Fibroblast of skin of scalp (primary cell): ENCODE results near the gene CCRL2.
"Not testable (repeated sequence)": the region's sequence is repeated elsewhere in the genome, so short reads cannot be mapped to it uniquely, and the experiment has no call there.

Source experiments
- DNase-seq: peaks from one replicate; pipeline ENCODE4 v3.0.0-alpha.2; 2013

CCRL2 gene

DNA sequence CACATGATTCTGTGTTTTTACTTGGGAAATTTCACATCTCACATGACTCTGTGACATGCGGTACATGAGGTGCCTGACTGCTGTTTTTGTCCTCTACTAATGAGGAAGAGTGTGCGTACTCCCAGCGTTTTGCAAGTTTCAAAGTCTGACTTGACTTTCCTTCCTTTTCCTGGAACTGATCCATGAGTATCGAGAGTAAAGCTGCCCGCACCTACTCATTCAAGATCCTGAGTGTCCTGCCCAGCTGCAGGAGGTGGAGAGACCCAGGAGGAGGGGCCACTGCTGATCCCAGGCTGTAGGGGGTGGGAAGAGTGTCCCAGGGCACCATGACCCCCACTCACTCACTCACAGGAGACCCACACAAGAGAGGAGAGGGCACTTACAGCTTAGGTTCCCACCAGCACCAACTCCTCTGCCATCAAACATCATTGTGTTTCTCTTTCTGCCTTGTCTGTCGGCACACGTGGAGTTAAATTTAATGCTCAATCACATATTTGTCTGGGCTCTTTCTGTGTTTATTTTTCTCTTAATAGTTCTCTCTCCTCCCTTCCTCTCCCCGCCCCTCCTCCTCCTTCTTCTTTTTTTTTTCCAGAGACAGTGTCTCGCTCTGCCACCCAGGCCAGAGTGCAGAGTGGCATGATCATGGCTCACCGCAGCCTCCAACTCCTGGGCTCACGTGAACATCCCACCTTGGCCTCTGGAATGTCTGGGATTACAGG lies 1.6 kb upstream of the CCRL2 start:
- no peak for DNase-seq

DNA sequence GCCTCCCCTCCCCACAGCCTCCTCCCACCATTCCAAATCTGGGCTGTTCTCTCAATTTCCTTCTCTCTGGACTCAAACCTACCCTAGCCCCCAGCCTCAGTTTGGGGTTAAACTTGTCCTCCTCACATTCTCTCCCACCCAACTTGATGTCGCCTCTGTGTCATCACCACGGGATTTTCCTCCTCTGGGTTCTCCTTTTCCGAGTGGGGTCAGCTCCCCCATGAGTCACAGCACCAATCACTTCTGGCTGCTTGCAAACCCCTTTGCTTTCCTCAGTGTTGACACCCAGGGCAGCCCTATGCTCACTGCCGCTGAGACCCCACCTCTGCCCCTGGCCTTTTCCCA lies 644 bp upstream of the CCRL2 start:
- DNase-seq = no peak

DNA sequence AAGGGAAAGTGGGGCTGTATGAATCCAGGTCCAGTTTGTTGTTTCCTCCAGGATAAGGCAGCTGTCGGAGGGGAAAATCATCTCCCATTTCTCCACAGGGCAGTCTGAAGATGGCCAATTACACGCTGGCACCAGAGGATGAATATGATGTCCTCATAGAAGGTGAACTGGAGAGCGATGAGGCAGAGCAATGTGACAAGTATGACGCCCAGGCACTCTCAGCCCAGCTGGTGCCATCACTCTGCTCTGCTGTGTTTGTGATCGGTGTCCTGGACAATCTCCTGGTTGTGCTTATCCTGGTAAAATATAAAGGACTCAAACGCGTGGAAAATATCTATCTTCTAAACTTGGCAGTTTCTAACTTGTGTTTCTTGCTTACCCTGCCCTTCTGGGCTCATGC lies 911 bp downstream of the CCRL2 start:
- DNase-seq = no peak

DNA sequence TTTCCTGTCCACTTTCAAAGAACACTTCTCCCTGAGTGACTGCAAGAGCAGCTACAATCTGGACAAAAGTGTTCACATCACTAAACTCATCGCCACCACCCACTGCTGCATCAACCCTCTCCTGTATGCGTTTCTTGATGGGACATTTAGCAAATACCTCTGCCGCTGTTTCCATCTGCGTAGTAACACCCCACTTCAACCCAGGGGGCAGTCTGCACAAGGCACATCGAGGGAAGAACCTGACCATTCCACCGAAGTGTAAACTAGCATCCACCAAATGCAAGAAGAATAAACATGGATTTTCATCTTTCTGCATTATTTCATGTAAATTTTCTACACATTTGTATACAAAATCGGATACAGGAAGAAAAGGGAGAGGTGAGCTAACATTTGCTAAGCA lies 1.8 kb downstream of the CCRL2 start:
- DNase-seq = no peak

DNA sequence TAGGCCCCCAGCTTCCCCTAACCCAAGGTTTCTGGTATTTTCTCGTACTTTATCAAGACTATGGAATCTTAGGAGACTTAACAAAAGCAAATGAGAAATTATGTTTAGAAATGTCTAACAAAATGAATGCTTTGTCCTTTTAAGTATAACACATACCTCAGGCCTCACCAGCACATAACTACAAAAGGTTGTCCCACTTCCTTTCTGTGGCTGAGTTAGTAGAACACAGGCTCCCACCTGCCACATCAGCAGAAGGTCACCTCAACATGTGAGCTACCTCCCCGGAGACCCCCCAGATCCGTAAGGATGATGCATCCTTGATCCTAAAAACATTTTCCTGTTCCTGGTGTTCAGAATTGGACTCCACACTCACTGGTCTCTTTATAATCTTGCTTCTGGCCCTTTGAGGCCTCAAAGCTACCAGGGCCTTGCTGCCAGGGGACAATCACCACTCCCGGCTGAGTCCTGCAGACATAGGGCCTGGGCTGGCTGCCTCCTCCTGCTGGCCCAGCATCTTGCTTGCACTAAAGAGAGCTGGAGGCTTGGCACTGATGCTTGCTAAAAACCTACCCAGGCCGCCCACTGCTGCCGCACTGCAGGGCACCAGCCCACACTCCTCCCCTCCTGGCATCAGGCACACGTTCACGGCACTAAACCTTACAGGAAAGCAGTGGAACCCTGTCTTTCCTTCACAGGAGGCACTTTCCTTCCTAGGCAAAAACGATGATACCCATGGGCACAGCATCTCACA lies 2.9 kb downstream of the CCRL2 start:
- DNase-seq = no peak

DNA sequence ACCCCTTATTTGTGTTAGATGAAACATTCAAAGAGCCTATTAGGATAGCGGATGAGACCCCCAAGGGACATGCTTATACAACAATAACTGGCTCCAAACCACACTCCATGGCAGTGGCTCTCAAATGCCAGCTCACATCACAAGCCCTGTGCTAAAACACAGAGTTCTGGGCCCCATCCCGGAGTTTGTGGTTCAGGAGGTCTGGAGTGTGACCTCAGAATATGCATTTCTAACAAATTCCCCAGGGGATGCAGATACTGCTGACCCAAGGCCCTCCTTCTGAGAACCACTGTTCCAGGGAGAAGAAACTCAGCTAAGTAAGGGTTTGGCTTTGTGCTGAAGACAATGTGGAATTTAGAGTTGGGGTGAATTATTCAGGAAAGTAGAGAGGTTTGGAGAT lies 3.6 kb downstream of the CCRL2 start:
- peak; percentile 27 for DNase-seq

DNA sequence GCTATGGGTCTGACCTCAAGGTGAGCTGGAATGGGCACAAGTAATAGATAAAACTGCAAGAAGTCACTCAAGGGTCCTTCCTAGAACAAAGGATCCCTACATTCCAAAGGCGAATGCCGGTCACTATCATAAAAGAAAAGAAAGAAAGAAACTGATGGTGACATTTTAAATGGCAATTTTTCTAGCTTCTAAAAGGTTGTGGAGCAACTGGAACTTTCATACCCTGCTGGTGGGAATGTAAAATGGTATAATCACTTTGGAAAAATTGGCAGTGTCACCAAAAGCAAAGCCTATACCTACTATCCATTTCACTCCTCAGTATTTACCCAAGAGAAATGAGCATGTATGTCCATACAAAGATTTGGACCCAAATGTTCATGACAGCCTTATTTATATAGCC lies 4.2 kb downstream of the CCRL2 start:
- DNase-seq = no peak

DNA sequence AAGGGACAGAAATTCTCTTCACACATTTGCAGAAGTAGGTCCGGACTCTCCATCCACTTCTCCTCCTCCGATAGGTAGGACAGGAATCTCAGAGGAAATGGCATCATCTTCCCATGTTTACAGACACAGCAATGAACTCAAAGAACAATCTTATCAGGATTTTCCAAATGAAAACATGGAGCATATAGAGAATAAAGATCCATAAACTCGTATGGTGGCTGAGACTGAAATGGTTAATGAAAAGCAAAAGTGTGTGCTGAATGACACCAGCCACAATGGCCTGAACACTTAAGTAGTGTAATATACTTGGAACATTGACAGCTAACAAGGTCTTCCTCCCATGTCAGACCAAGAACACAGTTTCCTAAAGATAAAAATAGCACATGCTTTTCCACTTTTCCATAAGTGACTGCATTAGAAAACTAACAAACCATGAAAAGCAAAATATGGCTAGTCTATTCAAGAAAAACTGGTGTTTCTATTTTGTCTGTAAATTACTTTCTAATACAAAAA lies 5.8 kb downstream of the CCRL2 start:
- DNase-seq = no peak

DNA sequence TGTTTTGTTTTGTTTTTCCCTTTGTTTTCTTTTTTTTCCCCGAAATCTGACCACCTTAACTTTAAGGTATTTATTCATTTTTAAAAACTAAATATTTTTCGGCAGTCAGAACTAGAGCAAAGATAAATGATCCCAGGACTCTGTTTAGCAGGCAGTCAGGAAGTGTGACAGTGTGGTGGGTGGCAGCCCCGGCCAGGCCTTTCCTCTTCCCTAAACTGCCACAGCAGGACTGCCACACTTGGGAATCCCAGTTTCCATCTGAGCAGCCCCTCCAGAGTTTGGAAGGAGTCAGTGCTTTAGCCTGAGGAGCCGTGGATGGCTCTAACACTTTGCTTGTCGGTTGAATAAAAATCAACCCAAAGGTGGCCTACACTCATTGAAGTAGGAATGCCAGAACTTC lies 6.9 kb downstream of the CCRL2 start:
- DNase-seq = no peak

DNA sequence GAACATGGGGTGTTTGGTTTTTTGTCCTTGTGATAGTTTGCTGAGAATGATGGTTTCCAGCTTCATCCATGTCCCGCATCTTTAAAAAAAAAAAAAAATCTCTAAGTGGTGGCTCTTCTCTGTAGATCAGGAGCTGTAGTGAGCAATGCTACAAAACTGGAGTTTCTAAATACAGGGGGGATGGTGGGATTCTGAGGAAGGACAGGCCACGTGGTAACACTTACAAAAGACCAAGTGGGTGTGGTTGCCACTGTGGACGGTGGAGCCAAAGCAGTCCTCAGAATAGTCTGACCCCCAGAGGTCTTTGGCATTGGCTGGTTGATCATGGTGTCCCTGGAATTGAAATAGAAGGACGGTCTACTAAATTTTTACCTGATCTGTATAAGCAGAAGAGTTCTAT lies 7.7 kb downstream of the CCRL2 start:
- no peak for DNase-seq

DNA sequence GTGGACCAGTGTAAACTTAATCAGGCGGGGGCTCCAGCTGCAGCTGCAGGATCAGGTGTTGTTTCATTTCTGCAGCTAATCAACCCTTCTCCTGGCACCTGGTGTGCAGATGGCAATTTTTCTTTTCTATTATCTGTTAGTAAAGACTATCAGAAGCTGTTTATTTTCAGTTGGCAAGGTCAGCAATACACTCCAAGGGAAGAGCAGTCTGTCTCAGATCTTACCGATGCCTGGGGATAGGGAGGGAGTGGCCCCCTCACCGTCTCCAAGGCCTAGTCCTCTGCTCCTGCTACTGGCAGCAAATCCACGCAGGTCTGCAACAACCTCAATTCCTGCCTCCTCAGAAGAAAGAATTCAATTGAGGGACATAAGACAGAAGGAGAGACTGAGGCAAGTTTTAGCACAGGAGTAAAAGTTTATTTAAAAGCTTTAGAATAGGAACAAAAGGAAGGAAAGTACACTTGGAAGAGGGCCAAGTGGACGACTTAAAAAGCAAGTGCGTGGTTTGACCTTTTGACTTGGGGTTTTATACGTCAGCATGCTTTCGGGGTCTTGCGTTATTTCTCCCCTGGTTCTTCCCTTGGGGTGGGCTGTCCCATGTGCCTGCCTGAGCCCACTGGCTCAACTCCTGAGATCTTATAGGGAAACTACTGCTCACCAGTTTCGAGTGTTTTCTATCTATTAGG lies 9.2 kb downstream of the CCRL2 start:
- DNase-seq = no peak

DNA sequence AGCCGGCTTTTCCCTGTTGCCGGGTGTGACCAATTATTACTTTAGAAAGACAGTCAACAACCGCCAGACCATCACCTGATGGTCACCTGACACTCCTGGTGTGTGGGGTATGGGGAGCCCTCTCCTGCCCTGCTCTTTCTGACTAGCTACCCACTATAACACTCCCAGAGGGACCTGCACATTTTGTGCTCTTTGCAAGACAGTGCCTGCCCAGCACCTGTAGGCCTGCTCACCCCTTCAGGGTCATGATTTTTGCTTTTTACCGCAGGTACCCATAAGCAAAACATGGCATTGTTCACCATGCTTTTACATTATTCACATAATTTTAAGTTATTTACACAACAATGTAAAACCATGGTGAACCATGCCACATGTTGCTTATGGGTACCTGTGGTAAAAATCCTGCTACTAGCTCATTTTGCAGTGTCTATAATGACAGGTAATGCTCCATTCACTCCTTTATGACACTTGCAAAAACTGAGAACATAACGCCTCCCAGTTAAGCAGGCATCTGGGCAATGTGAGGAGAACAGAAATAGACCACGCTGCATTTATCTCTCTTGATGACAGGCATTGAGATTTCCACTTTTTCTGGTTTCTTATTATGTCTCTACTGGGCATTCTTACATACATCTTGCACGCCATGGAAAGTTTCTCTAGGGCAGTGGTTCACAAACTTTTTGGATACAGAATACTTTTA lies 9.9 kb downstream of the CCRL2 start:
- no peak for DNase-seq

DNA sequence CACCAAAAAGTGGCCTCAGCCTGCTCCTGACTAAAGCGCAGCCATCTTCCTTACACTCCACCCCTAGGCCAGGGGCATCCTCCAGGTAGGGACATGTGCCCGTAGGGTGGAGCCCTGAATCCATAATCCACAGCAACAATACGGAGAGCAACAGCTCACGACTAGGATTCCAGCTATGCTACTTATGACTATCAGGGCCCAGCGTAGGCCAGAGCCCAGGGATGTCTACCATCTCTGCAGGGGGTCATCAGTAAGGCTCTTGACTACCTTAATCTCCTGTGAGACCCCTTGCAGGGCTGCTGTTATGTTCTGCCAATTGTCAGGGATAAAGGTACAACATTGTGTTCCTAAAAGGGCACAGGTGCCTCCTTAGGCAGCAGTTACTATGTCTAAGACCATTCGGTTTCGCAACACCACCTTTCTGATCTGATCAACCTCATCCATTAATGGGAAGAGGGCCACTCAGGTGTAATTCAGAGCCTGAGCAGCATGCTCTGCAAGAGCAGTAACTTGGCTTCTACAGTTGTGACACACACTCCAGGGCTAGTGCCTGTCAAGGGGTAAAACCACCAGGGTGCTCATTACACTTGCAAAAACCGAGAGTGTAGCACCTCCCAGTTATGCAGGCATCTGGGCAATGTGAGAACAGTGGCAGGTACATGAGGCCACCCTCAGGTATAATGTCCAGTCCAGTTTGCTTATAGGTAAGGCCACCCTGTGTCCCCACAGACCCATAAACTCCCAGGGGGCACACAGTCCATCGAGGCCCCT lies 11.0 kb downstream of the CCRL2 start:
- DNase-seq = no peak

DNA sequence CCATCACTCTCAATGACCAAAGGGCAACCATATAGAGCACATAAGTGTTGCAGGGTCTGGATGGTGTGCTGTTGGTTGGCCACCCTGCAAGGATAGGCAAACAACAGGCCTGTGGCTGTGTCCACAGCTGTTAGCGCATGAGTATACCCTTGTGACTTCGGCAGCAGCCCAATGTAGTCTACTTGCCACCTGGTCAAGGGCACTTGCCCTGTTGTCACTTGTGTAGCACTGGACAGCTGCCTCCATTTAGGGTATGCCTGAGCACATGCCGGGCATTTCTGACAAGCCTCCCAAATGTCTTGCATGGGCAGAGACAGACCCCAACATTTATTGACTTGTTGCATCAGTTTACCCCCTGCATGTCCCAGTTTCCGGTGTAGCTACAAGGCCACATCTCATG lies 12.8 kb downstream of the CCRL2 start:
- no peak for DNase-seq

DNA sequence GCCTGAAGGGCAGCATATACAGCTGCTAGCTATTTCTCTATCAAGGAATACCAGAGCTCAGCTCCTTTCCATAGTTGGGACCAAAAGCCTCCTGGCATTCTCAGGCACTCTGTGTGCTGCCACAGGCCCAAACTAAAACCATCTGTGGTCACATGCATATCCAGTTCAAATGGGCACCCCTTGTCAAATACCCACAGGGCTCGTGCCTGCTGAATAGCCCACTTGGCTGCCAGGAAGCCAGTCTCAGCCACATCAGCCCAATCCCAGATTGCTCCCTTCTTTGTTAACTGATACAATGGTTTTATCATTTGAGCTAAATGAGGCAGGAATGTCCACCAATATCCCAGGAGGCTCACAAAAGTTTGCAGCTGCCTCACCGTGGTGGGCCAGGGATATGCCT lies 13.9 kb downstream of the CCRL2 start:
- DNase-seq = no peak

DNA sequence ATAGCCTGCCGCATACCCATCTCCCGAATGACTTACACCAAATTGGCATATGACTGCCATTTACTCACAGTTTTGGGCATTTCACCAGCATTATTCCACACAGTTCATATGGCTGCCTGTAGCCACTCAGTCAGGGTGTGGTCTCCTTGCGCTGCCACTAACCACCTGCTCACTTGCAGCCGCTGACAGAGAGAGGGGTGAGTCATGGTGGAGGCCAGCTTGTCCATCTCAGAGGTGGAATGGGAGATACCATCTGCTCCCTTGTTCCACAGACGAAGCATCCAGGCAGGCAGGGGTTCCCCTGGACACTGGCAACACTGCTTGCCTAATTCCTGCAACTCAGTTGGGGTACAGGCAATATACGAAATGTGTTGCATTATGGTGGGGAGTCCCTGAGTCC lies 15.6 kb downstream of the CCRL2 start:
- DNase-seq = no peak

DNA sequence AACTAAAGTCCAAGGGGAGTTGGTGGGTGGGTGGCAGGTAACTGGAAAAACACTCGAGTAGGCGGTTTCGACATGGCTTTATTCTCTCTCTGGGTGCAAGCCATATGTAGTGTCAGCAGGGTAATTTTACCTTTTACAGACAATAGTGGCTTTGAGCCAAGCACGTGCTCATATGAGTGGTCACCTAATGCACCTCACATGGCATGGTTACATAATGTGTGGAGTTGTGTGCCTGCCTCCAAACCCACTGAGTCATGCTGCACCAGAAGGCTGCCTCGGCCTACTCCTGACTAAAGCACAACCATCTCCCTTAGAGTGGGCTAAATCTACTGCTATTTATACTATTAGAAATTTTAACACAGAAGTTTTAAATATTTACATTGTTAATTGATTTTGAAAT lies 16.5 kb downstream of the CCRL2 start:
- DNase-seq = no peak

DNA sequence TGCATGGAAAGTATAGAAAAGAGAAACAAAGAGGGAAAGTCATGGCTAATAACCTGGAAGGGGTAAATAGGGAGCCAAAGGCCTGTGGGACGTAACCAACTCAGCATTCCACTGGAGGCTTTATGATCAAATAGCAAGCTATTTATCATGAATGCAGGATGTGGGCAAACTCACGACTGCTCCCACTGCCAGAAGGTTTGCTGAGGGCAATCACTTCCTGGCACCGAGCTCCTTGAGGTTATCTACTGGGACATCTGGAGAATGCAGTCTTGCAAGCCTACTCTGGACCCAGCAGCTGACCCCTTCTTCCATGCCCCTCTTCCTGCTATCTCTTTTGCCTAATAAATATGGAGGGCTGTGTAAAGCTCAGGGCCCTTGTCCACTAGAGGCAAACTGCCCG lies 19.4 kb downstream of the CCRL2 start:
- DNase-seq = not testable (repeated sequence)

DNA sequence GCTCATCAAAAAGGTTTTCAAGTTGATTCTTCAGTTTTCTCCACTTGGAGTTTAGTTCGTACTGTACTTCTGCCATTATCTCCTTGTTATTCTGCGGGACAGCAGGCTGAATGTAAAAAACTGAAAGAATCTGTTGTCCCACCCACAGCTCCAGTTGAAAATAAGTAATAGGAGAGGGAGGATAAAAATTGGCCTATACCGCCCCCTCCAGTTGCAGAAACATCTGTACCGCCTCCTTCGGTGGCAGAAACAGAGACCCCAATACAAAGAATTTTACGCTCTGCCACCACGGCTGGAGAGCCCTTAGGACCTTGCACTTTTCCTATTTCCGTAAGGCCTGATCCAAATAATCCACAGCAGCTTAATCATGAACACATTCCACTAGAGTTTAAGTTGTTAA lies 20.3 kb downstream of the CCRL2 start:
- not testable (repeated sequence) for DNase-seq

DNA sequence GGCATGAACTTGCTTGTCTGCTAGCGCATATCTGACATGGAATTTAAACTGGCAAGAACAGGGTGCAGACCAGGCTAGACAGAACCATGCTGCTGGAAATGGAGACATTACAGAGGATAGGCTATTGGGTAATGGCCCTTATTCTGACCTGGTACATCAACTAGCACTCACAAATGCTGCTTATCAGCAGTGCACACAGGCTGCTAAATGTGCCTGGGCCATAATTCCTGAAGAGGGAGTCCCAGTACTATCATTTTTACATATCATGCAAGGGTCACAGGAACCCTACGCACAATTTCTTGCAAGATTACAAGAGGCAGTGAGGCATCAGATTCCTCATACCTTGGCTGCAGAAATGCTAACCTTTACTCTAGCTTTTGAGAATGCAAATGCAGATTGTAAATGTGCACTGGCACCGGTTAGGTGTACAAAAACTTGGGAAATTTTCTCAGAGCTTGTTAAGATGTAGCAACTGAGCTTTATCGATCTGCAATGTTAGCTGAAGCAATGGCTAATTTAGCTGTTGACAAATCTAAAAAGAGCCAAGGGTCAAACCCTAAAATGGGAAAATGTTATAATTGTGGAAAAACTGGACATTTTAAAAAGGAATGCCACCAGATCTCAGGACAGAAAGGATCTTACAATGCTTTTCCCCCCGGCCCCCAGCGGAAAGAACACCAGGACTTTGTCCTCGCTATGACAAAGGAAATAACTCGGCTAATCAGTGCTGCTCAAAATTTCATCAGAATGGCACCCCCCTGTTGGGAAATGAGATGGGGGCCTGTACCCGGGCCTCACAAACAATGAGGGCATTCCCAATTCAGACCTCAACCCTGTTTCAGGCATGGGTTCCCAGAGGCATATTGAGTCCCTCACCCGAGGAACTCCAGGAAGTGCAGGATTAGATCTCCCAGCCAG lies 21.1 kb downstream of the CCRL2 start:
- no peak for DNase-seq

DNA sequence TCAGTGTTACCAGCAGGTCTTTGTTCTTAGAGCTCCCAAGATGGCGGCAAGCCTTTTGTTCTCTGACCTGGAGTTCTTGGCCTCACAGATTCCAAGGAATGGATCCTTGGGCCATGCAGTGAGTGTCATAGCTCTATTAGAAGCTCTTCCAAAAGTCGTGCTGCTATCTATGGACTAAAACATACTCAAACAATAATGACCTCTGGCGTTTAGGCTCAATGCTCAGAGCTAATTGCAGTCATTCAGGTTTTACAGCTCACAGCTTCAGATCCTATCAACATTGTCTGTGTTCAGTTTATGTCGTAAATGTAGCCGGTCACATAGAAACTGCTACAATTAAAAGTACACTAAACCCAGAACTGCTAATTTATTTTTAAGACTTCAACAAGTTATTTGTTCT lies 22.2 kb downstream of the CCRL2 start:
- no peak for DNase-seq
